K562 (cell line): ENCODE results near the gene CEMP1. TPM values are rescaled to one million over a fixed set of nuclear protein-coding genes. Genes with fewer than 3 reads are reported as not detected.
A peak's percentile ranks its signal among the peaks of the same experiment; 100 is the strongest.

Experiments used
- BACH1 ChIP-seq: fragments of 200-800 bp; sonication (Bioruptor generic); IDR thresholded peaks from 2 replicates; pipeline ENCODE4 v1.6.1; 2016; ENCODE audit warnings: missing genetic modification characterization, missing compliant biosample characterization
- CTBP1 ChIP-seq: fragments of 450-650 bp; IDR thresholded peaks from 2 replicates; pipeline ENCODE4 v1.6.1; 2016; ENCODE audit warnings: borderline replicate concordance
- DPF2 ChIP-seq: fragments of 450-650 bp; IDR thresholded peaks from 2 replicates; pipeline ENCODE4 v1.6.1; 2016
- ELF4 ChIP-seq: fragments of 450-650 bp; formaldehyde crosslinking; IDR thresholded peaks from 2 replicates; pipeline ENCODE4 v1.4.0; 2022; ENCODE audit warnings: missing genetic modification characterization
- ETV1 ChIP-seq: fragments of 450-650 bp; conservative IDR thresholded peaks from 2 replicates; pipeline ENCODE4 v1.6.1; 2016; ENCODE audit warnings: missing genetic modification characterization, control low read depth, low read depth, missing compliant biosample characterization
- FOXK2 ChIP-seq, 2 experiments: fragments of 450-650 bp; IDR thresholded peaks in 1 of 2; conservative IDR thresholded peaks in 1 of 2; 2 replicates each; pipeline ENCODE4 v1.6.1; 2016; ENCODE audit warnings: low read depth in 2 of 2, mild to moderate bottlenecking in 1 of 2
- GTF2A2 ChIP-seq: IDR thresholded peaks from 2 replicates; pipeline ENCODE4 v1.6.1; 2016; ENCODE audit warnings: mild to moderate bottlenecking, missing genetic modification characterization, missing compliant biosample characterization
- KAT8 ChIP-seq: fragments of 450-650 bp; IDR thresholded peaks from 2 replicates; pipeline ENCODE4 v1.6.1; 2016; ENCODE audit warnings: low read depth, mild to moderate bottlenecking
- KDM1A ChIP-seq, 2 experiments: fragments of 450-650 bp; IDR thresholded peaks; 2 replicates each; pipeline ENCODE4 v1.6.1; 2016; ENCODE audit warnings: mild to moderate bottlenecking in 2 of 2
- KHSRP ChIP-seq: fragments of 450-650 bp; IDR thresholded peaks from 2 replicates; pipeline ENCODE4 v1.6.1; 2017
- MEF2A ChIP-seq: IDR thresholded peaks from 2 replicates; pipeline ENCODE4 v1.6.1; 2011; ENCODE audit warnings: low read depth, mild to moderate bottlenecking, low read length, moderate library complexity; ENCODE audit not compliant: control insufficient read depth
- PHF21A ChIP-seq: fragments of 450-650 bp; IDR thresholded peaks from 2 replicates; pipeline ENCODE4 v1.6.1; 2017; ENCODE audit warnings: low read depth, borderline replicate concordance
- SAFB ChIP-seq: fragments of 200-400 bp; formaldehyde crosslinking; IDR thresholded peaks from 2 replicates; pipeline ENCODE4 v1.6.1; 2017; ENCODE audit warnings: low read depth, low read length, borderline replicate concordance
- SAFB2 ChIP-seq: fragments of 200-400 bp; formaldehyde crosslinking; IDR thresholded peaks from 2 replicates; pipeline ENCODE4 v1.6.1; 2018; ENCODE audit warnings: borderline replicate concordance, low read length, low read depth, moderate library complexity; ENCODE audit not compliant: severe bottlenecking
- SRSF3 ChIP-seq: fragments of 200-400 bp; formaldehyde crosslinking; IDR thresholded peaks from 2 replicates; pipeline ENCODE4 v1.6.1; 2016; ENCODE audit warnings: mild to moderate bottlenecking, low read length, moderate library complexity; ENCODE audit not compliant: insufficient read depth
- ZNF253 ChIP-seq: fragments of 250-450 bp; sonication (Bioruptor Pico); conservative IDR thresholded peaks from 2 replicates; pipeline ENCODE4 v1.6.1; 2021; ENCODE audit warnings: mild to moderate bottlenecking
- polyA plus RNA-seq, 8 experiments: library from polyadenylated mRNA; depleted of rRNA in 4 of 8; stranded (reverse) in 5 of 8; unstranded in 3 of 8; fragments of >200 nt; fragmentation: Nextera tagmentation in 2 of 8; fragmentation: Illumina TruSeq in 1 of 8; extraction: Ambion mirVana in 2 of 8; extraction: Trizol in 1 of 8; gene quantifications; 2 replicates each; pipeline versions ENCODE4 v1.2.1 to v1.2.3, GENCODE V29; 2011 to 2014; ENCODE audit warnings: inconsistent platforms in 1 of 8, missing spikeins in 1 of 8
- total RNA-seq, 7 experiments: library from RNA; depleted of rRNA in 6 of 7; stranded (reverse); fragments of >200 nt in 6 of 7; fragmentation: Illumina TruSeq in 2 of 7; extraction: Trizol in 2 of 7; gene quantifications; 2 replicates each; pipeline versions ENCODE4 v1.2.1 to v1.2.3, GENCODE V29; 2011 to 2021; ENCODE audit warnings: low replicate concordance in 1 of 7
- TF ChIP-seq, protein P1 (sequence below): fragments of 150-350 bp; IDR thresholded peaks from 2 replicates; pipeline ENCODE4 v1.6.1; 2014; ENCODE audit warnings: low read depth, mild to moderate bottlenecking, low read length, borderline replicate concordance
- TF ChIP-seq, protein P2 (sequence below): sonication (generic); formaldehyde crosslinking; IDR thresholded peaks from 2 replicates; pipeline ENCODE4 v1.8.1; 2023; ENCODE audit warnings: mild to moderate bottlenecking, missing genetic modification reagents
- TF ChIP-seq, protein P3 (sequence below): fragments of 450-650 bp; formaldehyde crosslinking; IDR thresholded peaks from 2 replicates; pipeline ENCODE4 v1.4.0; 2022; ENCODE audit warnings: mild to moderate bottlenecking, moderate library complexity
- TF ChIP-seq, protein P4 (sequence below), 2 experiments: IDR thresholded peaks in 1 of 2; conservative IDR thresholded peaks in 1 of 2; 2 replicates each; pipeline ENCODE4 v1.6.1; 2016; ENCODE audit warnings: low read depth in 2 of 2, mild to moderate bottlenecking in 1 of 2, missing compliant biosample characterization in 1 of 2, missing genetic modification characterization in 1 of 2, moderate library complexity in 1 of 2

Gene CEMP1
- total and polyA plus RNA-seq, 9 of the 15 experiments (the other 6 are each of a cell fraction or from before 2014, with no cell fraction given), result 0.05 to 0.45 TPM; not detected in 7

DNA sequence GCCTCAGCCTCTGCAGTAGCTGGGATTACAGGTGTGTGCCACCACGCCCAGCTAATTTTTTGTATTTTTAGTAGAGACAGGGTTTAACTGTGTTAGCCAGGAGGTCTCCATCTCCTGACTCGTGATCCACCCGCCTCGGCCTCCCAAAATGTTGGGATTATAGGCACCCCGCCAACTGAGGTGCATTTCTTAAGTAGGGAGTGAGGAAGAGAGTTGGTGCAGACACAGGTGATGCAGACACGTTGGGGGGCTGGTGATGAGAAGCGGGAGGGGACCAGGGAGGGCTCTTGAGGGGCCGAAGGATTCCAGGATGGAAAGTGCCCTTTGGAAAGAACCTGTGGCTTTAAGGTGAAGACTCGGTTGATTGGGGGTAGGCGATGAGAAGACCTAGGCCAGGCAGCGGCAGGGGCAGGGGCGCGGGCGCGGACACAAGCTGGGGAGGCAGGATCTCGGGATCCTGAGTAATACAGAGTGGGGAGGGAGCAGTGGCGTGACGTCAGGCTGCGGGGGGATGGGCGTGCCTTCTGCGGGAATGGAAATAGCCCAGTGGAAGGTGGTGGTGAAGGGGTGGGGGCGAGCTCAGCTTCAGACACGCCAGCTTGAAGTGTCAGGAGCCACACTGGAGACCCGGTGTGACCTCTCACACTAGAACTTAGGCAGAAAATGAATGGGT is 19.9 kb downstream of the CEMP1 start (continued):
- TF ChIP-seq SAFB, result no peak
- TF ChIP-seq, protein P1, sequence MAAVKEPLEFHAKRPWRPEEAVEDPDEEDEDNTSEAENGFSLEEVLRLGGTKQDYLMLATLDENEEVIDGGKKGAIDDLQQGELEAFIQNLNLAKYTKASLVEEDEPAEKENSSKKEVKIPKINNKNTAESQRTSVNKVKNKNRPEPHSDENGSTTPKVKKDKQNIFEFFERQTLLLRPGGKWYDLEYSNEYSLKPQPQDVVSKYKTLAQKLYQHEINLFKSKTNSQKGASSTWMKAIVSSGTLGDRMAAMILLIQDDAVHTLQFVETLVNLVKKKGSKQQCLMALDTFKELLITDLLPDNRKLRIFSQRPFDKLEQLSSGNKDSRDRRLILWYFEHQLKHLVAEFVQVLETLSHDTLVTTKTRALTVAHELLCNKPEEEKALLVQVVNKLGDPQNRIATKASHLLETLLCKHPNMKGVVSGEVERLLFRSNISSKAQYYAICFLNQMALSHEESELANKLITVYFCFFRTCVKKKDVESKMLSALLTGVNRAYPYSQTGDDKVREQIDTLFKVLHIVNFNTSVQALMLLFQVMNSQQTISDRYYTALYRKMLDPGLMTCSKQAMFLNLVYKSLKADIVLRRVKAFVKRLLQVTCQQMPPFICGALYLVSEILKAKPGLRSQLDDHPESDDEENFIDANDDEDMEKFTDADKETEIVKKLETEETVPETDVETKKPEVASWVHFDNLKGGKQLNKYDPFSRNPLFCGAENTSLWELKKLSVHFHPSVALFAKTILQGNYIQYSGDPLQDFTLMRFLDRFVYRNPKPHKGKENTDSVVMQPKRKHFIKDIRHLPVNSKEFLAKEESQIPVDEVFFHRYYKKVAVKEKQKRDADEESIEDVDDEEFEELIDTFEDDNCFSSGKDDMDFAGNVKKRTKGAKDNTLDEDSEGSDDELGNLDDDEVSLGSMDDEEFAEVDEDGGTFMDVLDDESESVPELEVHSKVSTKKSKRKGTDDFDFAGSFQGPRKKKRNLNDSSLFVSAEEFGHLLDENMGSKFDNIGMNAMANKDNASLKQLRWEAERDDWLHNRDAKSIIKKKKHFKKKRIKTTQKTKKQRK, result no peak
- TF ChIP-seq, protein P2, sequence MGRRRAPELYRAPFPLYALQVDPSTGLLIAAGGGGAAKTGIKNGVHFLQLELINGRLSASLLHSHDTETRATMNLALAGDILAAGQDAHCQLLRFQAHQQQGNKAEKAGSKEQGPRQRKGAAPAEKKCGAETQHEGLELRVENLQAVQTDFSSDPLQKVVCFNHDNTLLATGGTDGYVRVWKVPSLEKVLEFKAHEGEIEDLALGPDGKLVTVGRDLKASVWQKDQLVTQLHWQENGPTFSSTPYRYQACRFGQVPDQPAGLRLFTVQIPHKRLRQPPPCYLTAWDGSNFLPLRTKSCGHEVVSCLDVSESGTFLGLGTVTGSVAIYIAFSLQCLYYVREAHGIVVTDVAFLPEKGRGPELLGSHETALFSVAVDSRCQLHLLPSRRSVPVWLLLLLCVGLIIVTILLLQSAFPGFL (CRISPR knock-in tag), result no peak
- peak; percentile 46 for TF ChIP-seq DPF2
- 0 out of 2 replicates have a peak, but pooled peaks have one; percentile 38 for TF ChIP-seq PHF21A
- TF ChIP-seq SAFB2, result no peak
- TF ChIP-seq, protein P3, sequence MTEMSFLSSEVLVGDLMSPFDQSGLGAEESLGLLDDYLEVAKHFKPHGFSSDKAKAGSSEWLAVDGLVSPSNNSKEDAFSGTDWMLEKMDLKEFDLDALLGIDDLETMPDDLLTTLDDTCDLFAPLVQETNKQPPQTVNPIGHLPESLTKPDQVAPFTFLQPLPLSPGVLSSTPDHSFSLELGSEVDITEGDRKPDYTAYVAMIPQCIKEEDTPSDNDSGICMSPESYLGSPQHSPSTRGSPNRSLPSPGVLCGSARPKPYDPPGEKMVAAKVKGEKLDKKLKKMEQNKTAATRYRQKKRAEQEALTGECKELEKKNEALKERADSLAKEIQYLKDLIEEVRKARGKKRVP, result no peak
- TF ChIP-seq, protein P4, sequence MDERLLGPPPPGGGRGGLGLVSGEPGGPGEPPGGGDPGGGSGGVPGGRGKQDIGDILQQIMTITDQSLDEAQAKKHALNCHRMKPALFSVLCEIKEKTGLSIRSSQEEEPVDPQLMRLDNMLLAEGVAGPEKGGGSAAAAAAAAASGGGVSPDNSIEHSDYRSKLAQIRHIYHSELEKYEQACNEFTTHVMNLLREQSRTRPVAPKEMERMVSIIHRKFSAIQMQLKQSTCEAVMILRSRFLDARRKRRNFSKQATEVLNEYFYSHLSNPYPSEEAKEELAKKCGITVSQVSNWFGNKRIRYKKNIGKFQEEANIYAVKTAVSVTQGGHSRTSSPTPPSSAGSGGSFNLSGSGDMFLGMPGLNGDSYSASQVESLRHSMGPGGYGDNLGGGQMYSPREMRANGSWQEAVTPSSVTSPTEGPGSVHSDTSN (CRISPR knock-in tag; IDR thresholded peaks at IDR 0.05; ENCODE audit: low read depth), result no peak
- TF ChIP-seq, protein P4 (tag; conservative IDR thresholded peaks at IDR 0.05; ENCODE audit: low read depth), result no peak
- TF ChIP-seq KDM1A (IDR thresholded peaks at IDR 0.05), result peak in 1 of 2 experiments; percentile 94; a peak in 2 of 4 replicates
- peak; percentile 39 to 50; a peak in 1 of 4 replicates for TF ChIP-seq FOXK2 (conservative IDR thresholded peaks at IDR 0.05 in 1 of 2, IDR thresholded peaks at IDR 0.05 in 1 of 2; ENCODE audit: low read depth in 2 of 2)
- TF ChIP-seq GTF2A2, result no peak
- no peak for TF ChIP-seq KAT8
- TF ChIP-seq ELF4 (CRISPR knock-in tag), result no peak
- TF ChIP-seq CTBP1, result 0 out of 2 replicates have a peak, but pooled peaks have one; percentile 11
- no peak for TF ChIP-seq BACH1 (tag)
- no peak for TF ChIP-seq KHSRP
- TF ChIP-seq SRSF3, result no peak
- TF ChIP-seq ETV1 (tag), result no peak
- TF ChIP-seq MEF2A, result no peak
- no peak for TF ChIP-seq ZNF253
